HG02763 (cell line): ENCODE results near the gene ALPL.

Source experiments
- ATAC-seq: cut with Tn5 transposase; IDR thresholded peaks from one replicate; pipeline ENCODE4 v1.9.1; 2021; ENCODE audit warnings: mild to moderate bottlenecking, moderate library complexity; ENCODE audit not compliant: unreplicated experiment

Gene ALPL

DNA sequence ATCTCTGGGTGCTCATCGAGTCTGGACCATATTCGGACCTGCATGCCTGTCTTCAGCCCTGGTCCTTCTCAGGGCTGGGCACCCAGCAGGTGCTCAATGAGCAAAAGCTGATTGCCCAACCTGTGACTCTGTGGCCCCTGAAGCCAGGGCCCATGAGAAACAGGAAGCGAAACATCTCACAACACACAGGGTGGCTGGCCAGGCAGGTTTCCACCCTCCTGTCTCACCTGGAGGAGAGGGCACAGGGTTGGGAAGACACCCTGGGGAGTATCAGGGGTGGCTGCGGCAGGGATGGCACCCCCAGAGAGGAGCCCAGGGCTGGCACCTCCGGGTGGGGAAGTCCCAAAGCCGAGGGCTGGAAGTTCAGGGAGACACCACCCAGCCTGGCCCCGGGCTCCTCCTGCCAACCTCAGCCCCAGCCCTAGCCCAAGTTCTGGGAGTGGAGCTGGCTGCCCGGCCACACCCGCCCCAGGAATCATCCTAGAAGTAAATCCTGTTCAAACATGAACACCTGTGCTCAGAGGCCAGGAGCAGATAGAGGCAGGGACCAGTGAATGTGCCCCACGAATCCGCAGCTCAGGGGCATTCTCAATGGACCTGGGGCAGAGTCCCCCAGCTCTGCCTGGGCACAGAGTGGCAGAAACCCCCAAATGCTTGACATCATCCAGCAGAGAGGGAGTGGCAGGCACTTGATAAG, 105.3 kb downstream of the ALPL start:
- ATAC-seq, result no peak

DNA sequence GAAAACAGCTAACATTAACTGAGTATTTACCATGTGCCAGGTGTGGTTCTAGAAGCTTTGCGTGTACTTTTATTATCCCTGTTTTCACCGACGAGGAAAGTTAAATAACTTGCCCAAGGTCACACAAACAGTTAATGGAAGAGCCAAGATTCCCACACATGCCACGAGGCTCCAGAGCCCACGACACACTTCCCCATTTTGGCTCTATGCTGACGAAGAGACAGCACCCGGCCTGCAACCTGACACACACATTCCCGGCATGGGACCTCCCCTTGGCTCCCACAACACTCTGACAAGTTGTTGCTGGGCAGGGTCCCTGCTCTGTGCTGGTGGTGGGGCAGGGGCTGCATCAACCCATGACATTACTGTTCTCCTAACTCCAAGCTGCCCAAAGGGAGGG, 107.1 kb downstream of the ALPL start:
- no peak for ATAC-seq

GRCh38 chr1:21617126-21617738, 108.0 kb downstream of the ALPL start:
- no peak for ATAC-seq

DNA sequence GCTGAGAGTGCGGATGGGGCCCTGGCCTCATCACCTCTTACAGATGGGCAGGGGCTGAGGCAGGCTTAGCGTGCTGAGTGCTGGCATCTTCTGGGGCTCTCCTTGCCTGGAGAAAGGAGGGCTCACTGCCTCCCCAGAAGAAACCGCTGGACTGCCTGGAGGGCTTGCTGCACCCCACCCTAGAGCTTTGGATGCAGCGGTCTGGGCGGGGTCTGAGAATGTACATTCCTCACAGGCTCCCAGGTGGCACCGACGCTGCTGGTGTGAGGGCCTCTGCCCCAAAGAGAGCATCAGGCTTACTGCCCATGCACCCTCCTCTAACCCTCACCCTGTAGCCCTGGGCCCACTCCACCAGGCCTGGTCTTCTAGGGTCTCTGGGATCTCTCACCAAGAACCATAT, 108.8 kb downstream of the ALPL start:
- no peak for ATAC-seq

GRCh38 chr1:21618561-21619374, 109.5 kb downstream of the ALPL start:
- ATAC-seq, result no peak

DNA sequence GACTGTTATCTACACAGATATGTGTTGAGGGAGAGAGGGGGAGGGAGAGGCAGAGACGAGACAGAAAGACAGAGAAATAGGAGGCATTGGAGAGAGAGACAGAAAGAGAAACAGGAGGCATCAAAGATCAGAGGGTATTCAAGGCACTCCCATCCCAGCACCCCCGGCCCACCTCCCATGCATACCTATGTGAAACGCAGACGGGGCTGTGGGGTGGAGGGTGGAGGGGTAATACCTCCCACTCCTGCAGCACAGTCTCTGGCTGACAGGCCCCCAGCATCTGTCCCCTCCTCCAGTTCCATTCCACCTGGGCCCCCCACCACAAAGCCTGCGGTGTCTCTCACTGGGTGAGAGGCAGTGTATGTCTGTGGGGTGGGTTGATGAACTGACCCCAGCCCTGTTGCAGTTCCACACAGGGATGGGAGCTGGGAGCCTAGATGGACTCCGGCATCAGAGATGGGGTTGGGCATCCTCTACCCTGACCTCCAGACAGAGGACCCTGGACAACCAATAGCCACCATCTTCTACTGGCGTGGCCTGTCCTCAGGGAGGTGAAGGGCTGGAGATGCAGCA, 110.2 kb downstream of the ALPL start:
- ATAC-seq, result no peak

GRCh38 chr1:21620011-21620410, 110.8 kb downstream of the ALPL start:
- ATAC-seq, result no peak

DNA sequence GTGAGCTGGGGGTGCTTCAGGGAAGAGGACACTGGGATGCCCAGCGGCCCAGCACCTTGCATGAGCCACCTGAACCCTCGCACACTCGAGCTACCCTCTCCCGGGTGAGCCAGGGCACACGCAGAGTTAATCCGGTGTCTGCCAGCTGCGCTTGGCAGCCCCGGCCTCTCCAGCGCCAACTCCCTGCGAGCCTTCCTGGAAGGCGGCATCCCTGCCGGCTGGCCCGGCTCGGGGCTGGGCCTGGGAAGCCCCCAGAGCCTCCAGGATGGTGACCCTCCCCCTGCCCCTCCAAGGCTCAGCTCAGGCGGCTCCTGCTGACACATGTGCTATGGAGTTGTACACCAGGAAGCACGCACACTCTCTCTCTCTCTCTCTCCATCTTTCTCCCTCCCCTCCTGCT, 111.3 kb downstream of the ALPL start:
- no peak for ATAC-seq

GRCh38 chr1:21621051-21621450, 111.8 kb downstream of the ALPL start:
- ATAC-seq, result no peak

GRCh38 chr1:21621761-21622436, 112.7 kb downstream of the ALPL start:
- ATAC-seq, result no peak

- no peak for ATAC-seq
These were observed 113.5 kb downstream of the ALPL start for GRCh38 chr1:21622466-21623315.

DNA sequence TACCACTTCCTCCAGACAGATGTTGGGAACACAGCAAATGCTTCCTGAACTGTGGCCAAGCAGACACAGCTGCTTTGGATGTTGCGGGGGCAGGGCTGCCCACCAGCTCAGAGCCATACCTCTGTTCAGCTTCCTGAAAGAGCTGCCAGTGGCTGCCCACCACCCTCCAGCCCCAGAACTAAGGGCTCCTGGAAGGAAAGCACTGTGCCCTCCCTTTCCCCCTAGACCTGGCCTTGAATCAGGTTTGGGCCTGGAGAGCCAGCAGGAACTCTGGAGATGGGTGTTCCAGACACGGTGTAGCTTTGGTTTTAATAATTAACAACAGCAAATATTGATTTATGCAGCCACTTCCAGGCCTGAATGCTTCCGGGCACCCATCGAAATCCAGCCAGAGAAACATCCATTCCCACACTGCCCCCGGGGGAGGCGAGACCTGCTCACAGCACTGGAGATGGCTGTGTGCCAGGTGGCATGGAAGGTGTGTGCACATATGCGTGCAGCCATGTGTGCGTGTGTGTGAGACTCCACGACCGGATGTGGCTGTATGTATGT, 114.3 kb downstream of the ALPL start:
- no peak for ATAC-seq

DNA sequence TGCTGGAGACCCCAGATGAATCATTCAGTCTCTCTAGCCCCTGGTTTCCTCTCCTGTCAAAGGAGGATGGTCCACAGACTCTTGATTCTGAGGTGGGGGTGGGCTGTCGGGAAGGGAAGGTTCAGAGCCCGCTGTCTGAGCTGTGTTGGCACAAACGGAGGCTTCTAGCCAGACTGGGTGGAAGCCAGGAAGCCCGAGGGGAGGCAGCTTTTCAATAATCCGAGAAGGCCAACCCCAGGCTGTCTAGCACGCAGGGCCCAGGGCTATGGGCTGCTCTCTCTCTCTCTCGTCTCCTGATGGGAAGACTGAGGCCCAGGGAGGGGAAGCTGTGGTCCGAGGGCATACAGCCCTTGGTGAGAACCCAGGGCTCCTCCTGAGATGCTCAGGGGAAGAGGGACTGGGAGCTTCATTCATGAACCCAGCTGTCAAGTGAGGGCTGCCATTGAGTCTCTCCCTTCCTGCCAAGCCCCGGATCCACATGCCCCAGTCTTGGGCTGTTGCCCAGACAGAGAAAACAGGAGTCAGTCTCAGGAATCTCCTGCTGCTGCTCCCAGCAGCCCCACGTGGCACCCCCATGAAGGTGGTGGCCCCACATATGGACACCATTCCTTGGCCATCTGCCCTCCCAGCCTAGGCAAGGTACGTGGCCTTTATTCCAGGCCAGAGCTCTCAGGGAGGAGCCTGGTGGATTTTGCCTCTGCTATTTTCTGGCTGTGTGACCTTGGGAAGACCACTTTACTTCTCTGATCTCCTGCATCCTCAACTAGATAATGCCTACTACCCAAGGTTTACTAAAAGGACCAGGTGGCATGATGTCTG, 115.6 kb downstream of the ALPL start:
- ATAC-seq, result no peak

DNA sequence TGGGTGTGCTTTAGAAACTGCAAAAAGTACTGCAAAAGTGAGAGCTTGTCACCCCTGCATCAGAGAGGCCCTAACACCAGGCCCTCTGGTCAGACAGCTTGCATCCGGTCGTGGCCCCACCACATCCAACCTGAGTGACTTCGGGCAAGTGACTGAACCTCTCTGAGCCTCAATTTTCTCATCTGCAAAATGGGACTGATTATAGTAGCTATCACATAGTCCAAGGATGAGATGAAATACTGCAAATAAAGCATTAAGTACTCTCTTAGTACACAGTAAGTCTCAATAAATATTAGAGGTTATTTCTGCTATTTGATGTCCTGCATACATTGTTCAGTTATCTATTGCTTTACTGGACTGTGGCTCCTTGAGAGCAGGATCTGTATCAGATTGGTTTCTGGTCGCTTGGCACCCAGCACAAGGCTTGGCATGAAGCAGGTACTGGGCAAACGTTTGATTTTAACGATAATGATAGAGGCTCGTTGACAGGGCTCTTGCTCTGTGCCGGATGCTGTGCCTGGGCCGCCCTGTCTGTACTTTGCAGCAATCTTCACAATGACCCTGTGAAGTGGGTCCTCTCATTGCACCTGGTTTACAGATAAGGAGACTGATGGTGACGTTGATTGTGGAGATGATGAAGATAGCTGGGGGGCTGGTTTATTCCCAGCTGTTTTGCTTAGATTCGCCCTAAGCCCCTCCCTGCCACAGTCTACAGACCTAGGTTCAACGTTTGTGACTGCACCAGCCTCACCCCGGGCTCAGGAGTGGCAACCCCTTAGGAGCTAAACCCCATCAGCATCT, 116.4 kb downstream of the ALPL start:
- ATAC-seq, result no peak

- no peak for ATAC-seq
These were observed 117.7 kb downstream of the ALPL start for GRCh38 chr1:21626921-21627339.
